NCI-H2227 treated with DMSO at 0.1 percent for 48 hours (cell line): Measurements from ENCODE around the gene LYZL1.
"Not testable (repeated sequence)": the region's sequence is repeated elsewhere in the genome, so short reads cannot be mapped to it uniquely, and the experiment has no call there.

Experiments used
- DNase-seq: peaks from one replicate; lab custom pipeline; 2025; lab: John Stamatoyannopoulos, UW

The LYZL1 gene

DNA sequence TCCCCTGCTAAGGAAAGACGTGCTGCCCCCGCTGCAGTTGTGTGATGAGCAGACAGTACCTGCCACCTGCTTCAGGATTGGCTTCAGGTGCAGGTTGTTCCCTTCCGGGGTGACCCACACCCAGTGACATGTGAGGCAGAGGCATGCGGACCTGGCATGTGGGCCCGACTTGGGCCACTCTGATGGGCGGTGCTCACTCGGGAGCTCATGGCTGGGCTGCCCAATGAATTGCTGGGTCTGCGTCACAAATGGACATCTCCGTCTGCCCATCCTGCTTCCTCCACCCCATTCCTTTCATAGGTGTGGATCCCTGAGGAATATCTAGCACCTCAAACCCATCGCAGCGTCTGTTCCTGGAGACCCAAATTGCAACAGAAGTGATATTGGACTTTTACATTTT lies 19.3 kb downstream of the LYZL1 start:
- not testable (repeated sequence) for DNase-seq

DNA sequence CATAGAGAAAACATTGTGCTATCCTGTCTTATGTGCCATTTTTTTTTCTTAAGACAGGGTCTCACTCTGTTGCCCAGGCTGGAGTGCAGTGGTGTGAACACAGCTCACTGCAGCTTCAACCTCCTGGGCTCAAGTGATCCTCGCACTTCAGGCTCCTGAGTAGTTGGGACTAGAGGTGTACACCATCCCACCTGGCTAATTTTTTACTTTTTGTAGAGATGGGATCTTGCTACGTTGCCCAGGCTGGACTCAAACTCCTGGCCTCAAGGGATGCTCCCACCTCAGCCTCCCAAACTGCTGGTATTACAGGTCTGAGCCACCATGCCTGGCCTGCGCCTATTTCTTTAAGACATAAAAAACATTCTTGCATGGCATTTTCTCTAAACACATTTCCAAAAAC lies 20.6 kb downstream of the LYZL1 start:
- DNase-seq: no peak

DNA sequence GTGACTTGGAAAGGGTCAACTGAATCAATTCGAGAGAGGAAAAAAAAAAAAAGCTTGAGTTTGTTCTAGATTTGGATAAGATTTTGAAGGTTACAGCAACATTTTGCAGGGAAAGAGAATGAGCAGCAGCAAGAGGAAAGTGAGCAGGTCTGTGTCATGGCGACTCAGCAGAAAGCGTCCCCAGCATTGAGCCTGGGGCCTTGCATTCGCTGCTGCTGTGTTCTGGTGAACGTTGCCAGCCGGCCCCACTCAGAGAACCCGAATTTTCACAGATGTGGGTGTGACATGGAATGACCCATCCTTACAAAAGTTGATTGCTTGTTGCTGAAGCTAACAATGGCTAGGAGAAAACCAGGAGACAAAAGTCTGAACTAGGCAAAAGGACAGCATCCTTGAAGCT lies 21.6 kb downstream of the LYZL1 start:
- DNase-seq: not testable (repeated sequence)

DNA sequence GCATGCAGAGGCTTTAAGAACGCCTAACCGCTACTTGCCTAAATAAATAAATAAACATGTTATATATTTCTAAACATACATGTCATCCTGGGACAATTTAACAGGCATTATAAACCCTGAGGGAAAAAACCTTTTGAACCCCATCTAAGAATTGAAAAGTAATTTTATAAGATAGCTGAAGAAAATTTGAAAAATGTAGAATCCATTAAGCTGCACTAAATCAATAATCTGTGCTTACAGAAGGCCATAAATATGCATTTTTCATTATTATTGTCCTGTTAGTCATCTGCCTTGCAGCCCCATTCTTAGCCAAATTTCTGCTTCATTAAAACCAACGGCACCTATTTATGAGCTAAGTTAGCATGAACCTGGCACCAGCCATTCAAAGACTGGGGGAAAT lies 24.2 kb downstream of the LYZL1 start:
- DNase-seq: no peak

DNA sequence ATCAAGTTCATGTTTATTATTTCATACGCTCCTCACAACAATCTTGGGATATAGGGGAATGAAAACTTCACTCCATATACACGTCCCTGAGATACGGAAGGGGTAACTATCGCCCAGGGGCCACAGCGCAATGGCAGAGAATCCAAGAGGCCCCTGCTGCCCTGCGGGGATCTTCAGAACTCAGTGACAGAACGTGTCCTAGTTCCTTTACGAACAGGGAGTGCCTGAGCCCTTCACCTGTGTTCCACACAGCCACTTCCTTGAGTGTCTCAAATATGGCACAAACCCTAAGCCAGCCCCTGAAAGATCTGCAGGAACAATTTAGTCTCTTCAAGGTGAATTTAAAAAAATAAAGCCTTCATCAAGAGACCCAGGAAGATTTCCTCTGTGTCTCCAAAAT lies 25.9 kb downstream of the LYZL1 start:
- DNase-seq: no peak

DNA sequence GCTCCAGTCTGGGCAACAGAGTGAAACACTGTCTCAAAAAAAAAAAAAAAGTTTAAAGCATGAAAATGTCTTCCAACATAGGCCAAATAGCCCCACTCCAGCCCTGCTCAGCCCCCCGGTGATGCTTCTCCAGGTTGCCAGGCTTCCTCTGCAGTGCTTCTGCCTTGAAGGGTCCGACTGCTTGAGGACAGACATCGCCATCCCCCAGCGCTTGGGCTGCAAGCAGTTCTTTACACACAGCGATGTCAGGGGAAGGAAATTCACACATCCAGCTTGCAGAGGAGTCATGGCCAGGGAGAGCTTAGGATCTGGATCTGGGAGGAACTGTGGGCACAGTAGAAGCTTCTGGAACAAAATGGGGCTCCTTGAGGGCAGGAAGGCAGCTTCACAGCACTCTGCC lies 26.9 kb downstream of the LYZL1 start:
- no peak for DNase-seq

DNA sequence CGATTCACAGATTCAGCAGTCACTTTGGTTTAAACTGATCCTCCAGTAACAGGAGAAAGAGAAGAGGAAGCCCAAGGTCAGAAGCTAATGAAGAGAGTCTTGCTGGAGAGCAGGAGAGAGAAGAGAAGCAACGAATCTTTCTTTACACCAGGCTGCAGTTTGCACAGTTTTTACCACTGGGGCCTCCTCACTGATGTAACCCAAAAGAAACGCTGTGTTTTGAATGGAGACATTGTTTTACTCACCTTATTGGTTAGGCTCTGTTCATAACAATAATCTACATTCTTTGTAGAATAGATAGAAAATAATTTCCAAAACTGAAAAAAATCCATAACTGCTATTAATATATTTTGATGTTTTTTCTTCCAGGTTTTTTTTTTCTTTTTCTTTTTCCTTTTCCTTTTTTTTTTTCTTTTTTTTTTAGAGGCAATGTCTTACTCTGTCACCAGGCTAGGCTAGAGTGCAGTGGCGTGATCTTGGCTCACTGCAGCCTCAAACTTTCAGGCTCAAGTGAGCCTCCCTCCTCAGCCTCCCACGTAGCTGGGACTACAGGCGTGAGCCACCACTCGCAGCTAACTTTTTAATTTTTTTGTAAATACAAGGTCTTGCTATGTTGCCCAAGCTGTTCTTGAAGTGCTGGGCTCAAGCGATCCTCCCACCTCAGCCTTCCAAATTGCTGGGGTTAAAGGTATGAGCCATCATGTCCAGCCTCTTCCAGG lies 27.6 kb downstream of the LYZL1 start:
- no peak for DNase-seq

DNA sequence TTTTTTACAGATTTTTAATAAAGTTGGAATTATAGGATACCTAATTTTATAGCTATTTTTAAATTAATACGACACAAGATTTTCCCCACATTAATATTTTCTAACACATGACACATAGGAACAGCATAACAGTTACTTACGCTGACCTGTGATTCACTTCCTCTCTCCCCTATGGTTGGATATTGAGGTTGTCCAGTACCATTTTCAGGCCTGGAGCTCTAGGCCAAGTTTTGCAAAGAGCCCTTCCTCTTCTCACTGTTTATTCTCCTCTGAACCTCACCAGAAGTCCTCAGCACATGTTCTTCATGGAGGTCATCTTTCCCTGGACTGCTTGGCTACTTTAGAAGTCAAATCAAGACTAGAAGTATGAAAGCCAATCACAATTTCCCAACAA lies 28.2 kb downstream of the LYZL1 start:
- DNase-seq: no peak

DNA sequence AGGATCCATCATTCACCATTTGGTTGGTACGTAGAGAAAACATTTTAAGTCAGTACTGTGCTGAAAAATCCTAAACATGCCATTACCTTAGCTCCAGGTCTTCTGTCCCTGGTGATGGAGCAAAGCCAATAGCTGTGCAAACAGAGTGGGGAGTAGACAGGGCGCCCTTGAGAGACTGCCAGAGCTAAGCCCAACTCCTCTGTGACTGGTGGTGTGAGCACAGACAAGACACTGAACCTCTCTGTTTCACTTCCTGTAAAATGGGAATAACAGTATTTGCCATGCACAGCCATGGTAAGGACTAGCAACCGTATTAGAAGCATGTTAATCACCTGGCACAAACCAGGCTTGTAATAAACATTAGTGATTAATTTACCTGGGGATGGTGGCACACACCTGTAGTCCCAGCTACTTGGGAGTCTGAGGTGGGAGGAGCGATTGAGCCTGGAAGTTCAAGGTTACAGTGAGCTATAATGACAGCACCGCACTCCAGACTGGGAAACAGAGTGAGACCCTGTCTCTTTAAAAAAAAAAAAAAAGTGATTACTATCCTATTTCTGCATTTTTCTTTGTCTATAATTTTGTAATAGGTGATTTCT lies 28.7 kb downstream of the LYZL1 start:
- no peak for DNase-seq

DNA sequence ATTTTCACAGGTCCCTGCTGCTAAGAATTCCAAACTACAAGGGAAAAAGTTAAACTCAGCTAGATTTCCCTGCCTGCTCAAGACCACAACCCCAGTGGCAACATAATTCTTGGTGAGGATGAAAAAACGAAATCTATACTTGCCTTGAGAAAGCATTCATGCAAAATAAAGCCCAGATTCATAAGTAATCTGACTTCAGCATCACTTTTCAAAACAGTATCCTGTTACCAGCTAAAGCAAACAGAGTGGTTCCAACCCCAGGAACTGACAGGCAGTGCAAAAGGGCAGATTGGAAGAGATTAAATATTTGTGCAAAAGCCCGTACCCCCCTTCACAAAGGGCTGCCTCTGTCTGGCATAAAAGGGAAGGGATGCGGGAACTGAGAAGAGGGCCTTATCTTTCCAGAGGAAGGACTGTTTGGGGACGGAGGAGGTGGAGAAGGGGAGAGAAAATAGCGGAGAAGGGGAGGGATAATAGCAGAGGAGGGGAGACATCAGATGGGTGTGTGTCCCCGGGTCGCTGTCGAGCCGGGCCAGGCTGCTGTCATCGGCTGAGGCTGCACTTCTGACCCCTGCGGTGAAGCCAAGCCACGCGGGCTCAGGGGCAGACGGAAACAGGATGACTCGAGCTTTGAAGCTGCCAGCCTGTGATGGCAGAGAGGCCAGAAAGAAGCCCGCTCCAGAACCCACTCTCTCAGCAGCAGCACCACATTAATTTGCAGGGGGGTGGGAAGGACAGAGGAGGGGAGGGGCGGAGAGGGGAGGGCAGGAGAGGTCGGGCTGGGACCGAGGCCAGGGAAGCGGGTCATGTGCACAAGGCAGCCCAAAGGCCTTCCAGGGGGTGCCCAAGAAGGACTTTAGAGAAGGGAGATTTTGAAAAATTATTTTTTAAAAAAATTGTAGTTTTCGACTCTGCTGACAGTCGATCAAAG lies 29.5 kb downstream of the LYZL1 start:
- DNase-seq: not testable (repeated sequence)

DNA sequence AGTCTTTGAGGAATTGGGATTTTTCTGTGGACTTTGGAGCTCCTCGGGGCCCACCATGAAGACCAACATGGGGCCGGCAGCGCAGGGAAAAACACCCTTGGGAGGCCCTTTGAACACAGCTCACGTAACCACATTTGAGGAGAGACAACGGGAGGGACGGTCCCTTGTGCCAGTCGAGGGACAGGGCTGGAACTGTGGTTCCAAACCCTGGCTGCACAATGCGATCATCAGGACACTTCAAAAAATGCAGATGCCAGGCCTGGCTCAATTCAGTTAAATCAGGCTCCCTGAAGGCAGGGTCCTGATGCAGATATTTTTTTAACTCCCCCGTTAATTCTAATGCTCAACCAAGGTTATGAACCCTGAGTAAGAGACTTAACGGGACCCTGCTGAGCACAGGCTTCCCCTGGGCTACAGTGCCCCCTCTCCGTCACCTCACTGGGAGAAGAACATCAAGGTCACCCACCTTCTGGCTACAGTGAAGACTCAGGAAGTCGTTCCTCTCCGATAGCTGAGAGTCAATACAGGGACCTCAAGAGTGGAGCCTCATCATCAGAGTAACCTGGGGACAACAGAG lies 30.4 kb downstream of the LYZL1 start:
- DNase-seq: no peak

DNA sequence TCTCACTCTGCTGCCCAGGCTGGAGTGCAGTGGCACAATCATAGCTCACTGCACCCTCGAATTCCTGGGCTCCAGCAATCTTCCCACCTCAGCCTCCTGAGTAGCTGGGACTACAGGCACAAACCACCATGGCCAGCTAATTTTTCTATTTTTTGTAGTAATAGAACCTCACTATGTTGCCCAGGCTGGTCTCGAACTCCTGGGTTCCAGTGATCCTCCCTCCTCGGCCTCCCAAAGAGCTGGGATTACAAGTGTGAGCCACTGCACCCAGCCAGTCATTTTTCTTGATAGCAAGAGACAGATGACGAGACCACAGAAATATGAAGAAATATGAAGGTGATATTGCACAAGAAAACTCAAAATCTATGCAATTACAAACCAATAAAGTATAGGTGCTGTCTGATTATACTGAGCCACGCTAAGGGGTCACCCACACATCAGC lies 31.8 kb downstream of the LYZL1 start:
- not testable (repeated sequence) for DNase-seq

DNA sequence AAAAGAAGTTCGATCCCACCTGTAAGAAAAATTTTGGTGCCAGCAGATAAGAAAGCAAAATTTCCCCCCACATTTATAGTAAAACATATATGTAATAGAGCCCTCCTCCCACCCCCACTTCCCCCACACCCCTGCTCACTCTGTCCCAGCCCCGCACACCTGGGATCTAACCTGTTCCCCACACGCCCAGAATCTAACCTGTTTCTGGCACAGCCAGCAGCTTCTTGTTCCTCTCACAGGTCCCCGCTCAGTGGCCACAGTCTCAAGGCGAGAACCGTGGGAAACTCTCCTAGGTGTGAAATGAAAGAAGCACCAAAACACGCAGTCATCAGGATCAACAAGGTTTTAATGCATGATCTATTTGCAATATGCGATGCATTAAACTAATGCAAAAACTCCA lies 32.8 kb downstream of the LYZL1 start:
- DNase-seq: no peak

DNA sequence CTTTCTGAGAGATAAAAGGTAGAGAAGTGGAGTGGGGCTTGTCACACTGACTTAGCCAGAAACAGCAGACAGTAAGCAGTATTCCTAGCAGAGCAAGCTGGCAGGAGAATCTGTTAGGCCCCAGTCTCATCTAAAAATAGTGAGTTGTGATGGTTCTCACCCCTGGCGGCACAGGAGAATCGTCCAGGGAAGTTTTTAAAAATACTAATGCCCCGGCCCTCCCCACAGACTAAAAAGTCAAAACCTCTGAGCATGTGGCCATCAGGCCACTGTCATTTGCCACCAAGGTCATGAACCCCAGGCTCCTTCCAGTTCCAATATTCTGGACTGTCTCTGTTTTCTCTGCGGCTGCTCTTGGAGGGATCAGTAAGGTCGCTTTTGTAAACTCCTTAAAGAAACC lies 34.0 kb downstream of the LYZL1 start:
- no peak for DNase-seq

DNA sequence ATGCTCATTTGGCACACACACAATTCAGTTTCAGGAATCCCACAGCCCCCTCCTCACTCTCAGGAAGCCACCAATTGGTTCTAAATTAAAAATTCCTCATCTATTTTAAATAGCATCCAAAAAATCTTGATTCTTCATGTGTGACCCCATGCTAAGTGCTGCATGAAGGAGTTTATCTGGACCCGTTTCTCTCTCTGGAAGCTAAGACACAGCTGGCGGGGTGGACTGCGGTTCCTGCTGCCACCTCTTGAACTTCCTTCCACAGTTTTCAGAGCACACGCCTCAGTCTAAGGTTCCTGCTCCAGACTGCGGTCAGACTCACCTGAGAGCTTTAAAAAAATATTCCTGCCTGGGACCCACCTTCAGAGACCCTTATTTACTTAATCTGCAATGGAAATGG lies 34.5 kb downstream of the LYZL1 start:
- no peak for DNase-seq

DNA sequence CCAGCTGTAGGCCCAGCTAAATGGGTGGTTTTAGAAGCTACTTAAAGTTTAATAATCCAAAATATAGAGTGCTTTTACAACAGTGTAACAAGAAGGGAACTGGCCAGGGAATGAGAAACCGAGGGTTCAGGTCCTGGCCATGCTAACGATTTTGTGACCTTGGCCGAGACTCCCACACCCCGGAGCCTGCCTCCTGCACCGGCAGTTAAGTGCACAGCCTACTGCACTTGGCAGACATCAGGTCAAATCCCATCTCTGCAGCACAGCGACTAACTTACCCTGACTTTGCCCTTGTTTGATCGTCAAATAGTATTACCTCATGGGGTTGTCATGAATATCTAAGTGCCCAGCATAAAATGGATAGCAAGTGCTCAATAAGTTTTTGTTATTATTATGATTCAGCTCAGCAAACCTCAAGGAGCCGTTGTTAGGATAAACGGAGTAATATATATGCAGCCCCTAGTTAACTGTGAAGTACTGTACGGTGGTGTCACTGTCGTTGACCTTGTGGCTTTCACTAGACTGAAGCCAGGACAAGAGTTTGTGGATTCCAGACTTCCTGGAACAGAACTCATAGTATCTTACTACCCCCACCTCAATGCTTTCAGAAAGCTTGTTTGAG lies 35.5 kb downstream of the LYZL1 start:
- no peak for DNase-seq

DNA sequence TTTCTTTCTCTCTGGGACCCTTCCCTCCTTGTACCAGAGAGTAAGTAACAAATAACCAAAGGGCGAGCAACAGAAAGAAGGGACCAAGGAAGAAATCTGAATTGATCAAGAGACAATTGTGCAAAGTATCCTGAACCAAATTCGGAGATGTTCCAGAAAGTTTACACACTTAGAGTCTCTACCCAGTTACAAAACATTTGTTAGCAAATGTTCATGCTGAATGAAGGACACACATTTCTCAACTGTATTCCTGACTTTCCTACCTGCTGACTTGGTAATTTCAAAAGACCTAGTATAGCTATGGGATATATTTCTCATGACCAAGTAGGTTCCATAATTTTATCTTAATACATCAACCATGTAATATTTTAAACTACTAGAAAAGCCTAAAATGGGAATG lies 37.4 kb downstream of the LYZL1 start:
- no peak for DNase-seq

DNA sequence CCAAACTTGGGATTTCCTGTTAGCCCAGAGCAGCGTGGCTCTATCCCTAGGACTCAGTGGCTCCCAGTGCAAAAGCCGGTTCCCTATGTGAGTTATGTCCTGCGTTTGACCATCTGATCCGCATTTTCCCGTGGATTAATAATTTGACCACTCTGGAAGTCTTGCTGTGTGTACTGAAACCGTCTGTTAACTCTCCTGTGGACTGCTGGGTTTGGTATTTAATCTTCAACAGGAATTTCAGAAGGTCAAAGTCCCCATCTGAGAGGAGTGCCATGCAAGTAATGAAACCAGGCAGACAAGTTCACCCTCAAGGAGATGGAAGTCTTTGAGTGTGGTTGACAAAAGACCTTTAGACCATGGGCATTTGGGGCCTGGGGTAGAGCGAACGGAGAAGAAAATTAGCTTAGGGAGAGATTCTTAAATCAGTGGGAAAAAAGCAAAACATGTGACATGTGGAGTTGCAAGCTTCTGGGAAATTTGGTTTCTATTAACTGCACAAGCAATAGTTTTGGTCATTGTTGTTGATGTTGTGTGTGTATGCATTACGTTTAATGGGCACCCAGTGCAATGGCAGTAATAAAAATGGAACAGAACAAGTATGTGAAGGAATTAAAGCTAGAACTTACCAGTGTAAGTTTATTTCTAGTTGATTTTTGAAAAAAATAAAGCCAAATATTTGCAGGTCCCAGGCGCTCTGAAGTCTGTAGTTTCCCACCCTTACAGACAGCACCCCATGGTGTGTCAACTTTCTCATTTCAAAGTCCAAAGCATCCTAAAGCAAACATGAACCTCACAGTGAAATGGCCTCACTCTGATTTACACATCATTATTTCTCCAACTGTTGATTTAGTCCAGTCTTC lies 38.2 kb downstream of the LYZL1 start:
- no peak for DNase-seq

DNA sequence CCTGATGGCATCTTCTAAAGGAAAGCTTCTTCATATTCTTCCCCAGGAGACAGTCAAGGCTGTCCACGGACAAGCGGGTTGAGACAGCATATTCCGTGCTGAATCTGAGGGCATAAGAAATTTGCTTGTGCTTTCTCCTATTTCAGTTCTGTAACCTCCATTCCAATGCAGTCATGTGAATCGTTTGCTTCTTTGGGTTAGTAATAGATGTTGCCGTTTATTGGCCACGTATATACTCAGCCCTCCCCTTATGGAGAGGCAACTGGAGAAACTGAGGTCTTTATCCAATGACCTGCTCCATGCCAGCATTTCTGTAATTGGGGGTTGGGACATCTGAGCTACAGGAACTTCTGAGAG lies 38.9 kb downstream of the LYZL1 start:
- no peak for DNase-seq

DNA sequence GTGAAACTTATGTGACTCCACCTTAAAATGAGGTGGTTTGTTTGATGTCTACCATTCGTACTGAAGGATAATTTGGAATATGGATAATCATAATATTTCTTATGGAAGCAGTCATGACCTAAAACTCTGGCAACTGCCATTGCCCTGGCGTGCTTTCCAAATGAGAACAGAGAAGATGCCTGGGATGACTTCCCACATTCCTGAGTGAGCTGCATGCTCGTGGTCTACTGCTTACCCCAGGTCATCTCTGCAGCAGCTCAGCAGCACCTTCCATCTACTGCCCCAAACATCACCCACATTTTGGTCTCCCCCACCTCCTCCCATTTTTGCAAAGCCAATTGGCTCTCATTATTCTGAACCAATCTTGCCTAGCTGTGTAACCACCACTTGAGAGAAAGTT lies 40.1 kb downstream of the LYZL1 start:
- no peak for DNase-seq

DNA sequence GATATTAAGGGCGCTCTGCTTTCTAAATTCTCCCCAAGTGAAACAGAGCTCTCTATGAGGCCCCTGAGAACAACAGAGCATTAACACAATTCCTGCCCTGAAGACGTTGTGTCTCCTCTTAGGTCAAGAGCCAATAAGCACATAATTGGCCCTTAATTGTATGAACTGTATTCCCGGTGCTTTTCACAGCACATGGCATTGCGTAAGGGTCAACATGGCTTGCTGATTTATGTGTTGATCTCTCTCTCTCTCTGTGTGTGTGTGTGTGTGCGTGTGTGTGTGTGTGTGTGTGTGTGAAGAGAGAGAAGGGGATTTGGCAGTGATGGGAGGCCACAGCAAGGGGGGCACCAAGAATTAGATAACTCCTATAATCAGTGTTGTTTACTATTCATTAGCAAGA lies 40.5 kb downstream of the LYZL1 start:
- peak; percentile 54 for DNase-seq
